ENCODE data around the gene CCDC88C. TPM values are rescaled to one million over a fixed set of nuclear protein-coding genes. Genes with fewer than 3 reads are reported as not detected.
"Not testable (repeated sequence)": the region's sequence is repeated elsewhere in the genome, so short reads cannot be mapped to it uniquely, and the experiment has no call there.

The CCDC88C gene
- polyA plus RNA-seq, 2 of the 4 experiments (the other 2 are of a cell fraction) = 2.9 to 3.7 TPM

- TF ChIP-seq FOXS1 (CRISPR knock-in tag; IDR thresholded peaks at IDR 0.05) (no peak), BCL3 (IDR thresholded peaks at IDR 0.05) (no peak)
Observed at GRCh38 chr14:91229005-91229382, 188.6 kb downstream of the CCDC88C start (continued).

- H3K4me1 ChIP-seq = no peaks in the 10 kb centered on the region
- no peak for DNase-seq (ENCODE audit: low read depth in 1 of 2, low spot score in 1 of 2)
- CTCF ChIA-PET = interaction anchor here (1.1 to 1.9 kb wide), 4 partner anchors 12 to 55 kb away, joined by 4 to 5 read pairs (median 4); no protein-coding TSS in a partner anchor
Observed at GRCh38 chr14:91228112-91229004, 189.3 kb downstream of the CCDC88C start.

GRCh38 chr14:91227183-91227628, 190.4 kb downstream of the CCDC88C start:
- Histone ChIP-seq H3K4me1 (no peaks in the 10 kb centered on the region), H3K4me2 (no peak overlapping the region), H3K9me3 (no peaks in the 10 kb centered on the region; the same call in 2 of the 3 replicates), H3K27ac (no peak overlapping the region), H3K4me3 (no peak overlapping the region)
- 67% methylated on average over 7 of the region's 7 CpGs for WGBS (ENCODE audit: missing lambda C conversion rate)
- CTCF ChIA-PET = interaction anchor here (1.1 to 1.9 kb wide), 3 partner anchors 10 to 53 kb away, joined by 4 to 5 read pairs (median 5); no protein-coding TSS in a partner anchor
- POLR2A ChIA-PET = no interaction called here
- TF ChIP-seq RNF2 (IDR thresholded peaks at IDR 0.05; ENCODE audit: borderline replicate concordance, low read depth) = no peak
- no peak for TF ChIP-seq MAX (IDR thresholded peaks at IDR 0.05)
- no peak for TF ChIP-seq HDAC2 (IDR thresholded peaks at IDR 0.05)
- no peak for TF ChIP-seq EP300 (IDR thresholded peaks at IDR 0.05)
- no peak for TF ChIP-seq JUN (IDR thresholded peaks at IDR 0.05)
- TF ChIP-seq MAZ (IDR thresholded peaks at IDR 0.05; ENCODE audit: borderline replicate concordance, low read depth, low read length) = no peak
- TF ChIP-seq POLR2AphosphoS2 (conservative IDR thresholded peaks at IDR 0.05; ENCODE audit: low read length) = no peak
- TF ChIP-seq EHMT2 (IDR thresholded peaks at IDR 0.05; ENCODE audit: low read depth) = no peak
- TF ChIP-seq FOXS1 (CRISPR knock-in tag; IDR thresholded peaks at IDR 0.05) = no peak
- TF ChIP-seq BHLHE40 (IDR thresholded peaks at IDR 0.05; ENCODE audit: low read depth, low read length) = no peak
- no peak for FAIRE-seq
- DNase-seq (ENCODE audit: low read depth in 1 of 2, low spot score in 1 of 2) = no peak
- no peak for ATAC-seq

More at GRCh38 chr14:91228112-91229004, 189.3 kb downstream of the CCDC88C start:
- H3K4me2 ChIP-seq = no peak overlapping the region
- 84% methylated on average over 14 of the region's 14 CpGs for WGBS (ENCODE audit: missing lambda C conversion rate)
- TF ChIP-seq USF2 (IDR thresholded peaks at IDR 0.05) (no peak), TFCP2L1 (CRISPR knock-in tag; IDR thresholded peaks at IDR 0.05) (no peak), E2F6 (IDR thresholded peaks at IDR 0.05; ENCODE audit: borderline replicate concordance, low read depth) (no peak), ZSCAN20 (CRISPR knock-in tag; IDR thresholded peaks at IDR 0.05) (no peak)
- ATAC-seq = no peak; a peak in 1 of 6 replicates
- H3K4me3 ChIP-seq = no peak overlapping the region
- FAIRE-seq = no peak
- POLR2A ChIA-PET = no interaction called here
- no peaks in the 10 kb centered on the region; the same call in 2 of the 3 replicates for H3K9me3 ChIP-seq
- H3K27ac ChIP-seq = no peak overlapping the region

- DNase-seq (ENCODE audit: low read depth in 1 of 2, low spot score in 1 of 2); H3K27ac ChIP-seq; H3K4me1 ChIP-seq; FAIRE-seq; POLR2A ChIA-PET; H3K4me2 ChIP-seq; H3K9me3 ChIP-seq; H3K4me3 ChIP-seq; ATAC-seq: not testable (repeated sequence)
- CTCF ChIA-PET = interaction anchor here (0.6 kb wide), 1 partner anchor 521 kb away, joined by 5 read pairs; no protein-coding TSS in a partner anchor
- WGBS (ENCODE audit: missing lambda C conversion rate) = 89% methylated on average over 4 of the region's 4 CpGs
Observed at GRCh38 chr14:91226360-91226759, 191.3 kb downstream of the CCDC88C start.

All from A549 (cell line).